NCI-H82 (cell line): ENCODE measurements around the gene TRIM33.
A peak's percentile ranks its signal among the peaks of the same experiment; 100 is the strongest.

Experiments
- DNase-seq: peaks from one replicate; lab custom pipeline; 2025; lab: John Stamatoyannopoulos, UW

Gene TRIM33

DNA sequence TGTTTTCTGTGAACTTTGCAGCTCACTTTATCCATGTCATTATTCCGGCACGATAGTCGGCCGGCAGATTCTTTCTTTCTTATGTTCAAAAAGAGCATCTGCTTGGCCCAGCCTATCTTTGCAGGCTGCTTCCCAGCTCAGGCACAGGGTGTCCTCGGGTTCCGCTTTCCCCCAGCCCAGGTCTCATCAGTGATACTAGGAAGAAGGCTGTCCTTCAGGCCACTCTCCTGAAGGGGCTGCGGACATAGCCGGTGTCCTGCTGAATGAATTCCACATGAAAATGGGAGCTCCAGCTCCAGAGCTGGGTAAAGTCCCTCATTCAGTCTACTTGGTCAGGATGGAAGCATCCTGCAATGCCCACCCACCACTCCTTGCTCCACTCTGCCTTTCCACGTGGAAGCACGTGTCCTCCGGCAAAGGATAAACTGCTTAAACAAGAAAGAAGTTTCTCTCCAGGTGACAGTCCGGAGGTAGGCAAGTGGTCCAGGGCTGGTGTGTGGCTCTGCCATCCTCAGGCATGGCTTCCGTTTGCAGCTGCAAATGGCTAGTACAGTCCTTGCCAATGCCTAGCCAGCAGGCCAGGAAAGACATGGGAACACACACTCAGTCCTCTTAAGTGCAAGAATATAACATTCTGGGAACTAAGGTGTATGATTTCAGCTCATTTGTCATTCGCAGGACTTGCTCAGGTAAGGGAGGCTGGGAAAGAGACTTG, 161.0 kb downstream of the TRIM33 start:
- DNase-seq, result no peak

DNA sequence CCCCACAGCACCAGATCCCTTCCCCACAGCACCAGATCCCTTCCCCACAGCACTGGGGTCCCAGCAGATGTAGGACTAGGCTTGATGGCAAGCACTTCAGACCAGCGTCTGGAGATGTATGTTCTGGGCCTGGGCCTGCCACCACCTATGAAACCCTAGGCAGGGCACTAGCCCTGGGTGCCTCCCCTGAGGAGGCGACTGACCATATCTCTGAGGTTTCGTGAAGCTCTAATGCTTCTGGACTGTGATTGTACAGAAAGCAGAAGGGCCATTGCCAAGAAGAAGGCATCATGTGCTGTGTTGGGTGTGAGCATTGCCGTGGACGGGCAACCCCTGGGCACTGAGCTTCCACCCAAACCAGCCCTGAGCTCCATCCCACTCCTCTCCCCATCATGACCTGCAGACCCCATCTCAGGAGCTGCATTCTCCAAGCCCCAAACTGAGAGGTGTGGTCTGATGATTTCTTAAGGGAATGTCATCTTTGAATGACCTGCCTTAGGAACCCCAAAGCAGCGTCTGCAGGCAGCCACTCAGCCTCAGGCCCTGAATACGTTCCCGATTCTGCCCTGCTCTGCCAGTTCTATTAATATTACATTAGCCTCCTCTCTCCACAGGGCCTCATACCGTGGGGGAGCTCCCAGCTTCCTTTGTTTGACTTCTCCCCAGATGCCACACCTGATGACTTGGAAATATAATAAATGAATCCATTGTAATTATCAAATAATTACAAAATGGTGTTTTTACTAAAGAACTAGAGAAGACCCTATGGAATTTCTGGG, 163.4 kb downstream of the TRIM33 start:
- no peak for DNase-seq

DNA sequence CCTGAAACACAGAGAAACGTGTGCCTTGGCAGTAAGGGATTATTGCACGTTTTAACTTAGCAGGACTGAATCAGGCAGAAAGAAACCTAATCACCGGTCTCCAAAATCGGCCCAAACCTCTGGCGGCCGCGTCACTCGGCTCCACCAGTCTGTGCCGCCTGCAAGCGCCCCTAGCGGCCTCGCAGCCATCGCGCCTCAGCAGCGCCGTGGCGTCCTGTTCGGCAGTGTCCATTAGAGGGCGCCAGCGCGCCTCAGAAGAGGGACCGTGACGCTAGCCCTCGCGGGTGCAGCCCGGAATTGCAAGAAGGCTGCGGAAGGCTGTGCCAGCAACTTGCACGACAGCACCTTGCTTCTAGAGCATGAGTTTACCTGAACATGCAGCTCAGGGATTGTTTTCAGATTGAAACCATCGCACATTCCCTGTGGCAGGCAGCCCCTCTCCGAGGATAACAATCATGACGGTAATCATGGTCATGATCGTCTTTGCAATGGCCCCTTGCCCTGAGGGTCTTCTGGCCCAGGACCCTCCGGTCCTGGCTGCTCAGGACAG, 164.4 kb downstream of the TRIM33 start:
- peak; percentile 96 for DNase-seq

DNA sequence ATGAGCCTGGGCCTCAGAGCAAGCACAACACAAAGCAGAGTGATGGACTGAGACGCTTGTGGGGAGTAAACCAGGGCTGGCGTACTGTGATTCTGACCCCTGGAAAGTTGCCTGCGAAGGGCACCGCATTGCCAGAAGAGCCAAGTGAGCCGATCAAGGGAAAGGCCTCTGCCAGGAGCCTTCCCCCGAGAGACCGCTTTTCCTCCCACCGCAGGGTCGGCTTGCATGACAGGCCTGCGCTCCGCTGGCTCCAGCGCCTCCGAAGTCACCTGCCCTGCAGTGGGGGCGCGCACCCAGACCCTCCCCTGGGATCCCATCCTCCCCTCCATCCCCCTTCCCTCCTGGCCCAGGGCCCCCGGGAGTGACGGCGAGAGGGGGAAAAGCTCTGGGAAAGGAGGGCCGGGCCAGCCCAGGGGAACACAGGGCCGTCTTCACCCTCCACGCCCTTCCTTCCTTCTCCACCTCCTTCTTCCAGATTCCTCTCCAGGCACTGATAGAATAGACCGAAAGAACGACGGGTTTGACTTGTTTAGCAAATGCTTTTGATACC, 165.0 kb downstream of the TRIM33 start:
- no peak for DNase-seq

DNA sequence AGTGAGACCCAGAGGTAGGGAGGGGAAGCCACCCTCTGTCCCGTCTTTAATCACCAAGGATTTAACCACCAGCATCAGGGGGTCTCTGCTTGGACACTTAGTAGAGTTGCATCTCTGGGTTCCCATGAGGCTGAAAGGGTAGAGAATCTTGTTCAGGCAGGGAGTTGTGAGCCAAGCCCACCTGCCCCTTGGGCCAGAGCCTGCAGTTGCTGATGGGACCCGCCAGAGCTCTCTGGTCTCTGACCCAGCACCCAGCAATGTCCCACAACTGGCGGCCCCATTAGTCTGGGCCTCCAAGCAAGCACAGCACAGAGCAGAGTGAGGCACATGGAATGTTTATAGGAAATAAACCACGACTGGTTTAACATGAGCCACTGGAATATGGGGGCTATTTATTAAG, 166.3 kb downstream of the TRIM33 start:
- DNase-seq, result no peak
